NCI-H2171 treated with DMSO at 0.1 percent for 48 hours (cell line): Measurements from ENCODE around the gene NEO1.
"Not testable (repeated sequence)": the region's sequence is repeated elsewhere in the genome, so short reads cannot be mapped to it uniquely, and the experiment has no call there.

Experiments used
- DNase-seq: peaks from one replicate; lab custom pipeline; 2025; lab: John Stamatoyannopoulos, UW

NEO1 gene

DNA sequence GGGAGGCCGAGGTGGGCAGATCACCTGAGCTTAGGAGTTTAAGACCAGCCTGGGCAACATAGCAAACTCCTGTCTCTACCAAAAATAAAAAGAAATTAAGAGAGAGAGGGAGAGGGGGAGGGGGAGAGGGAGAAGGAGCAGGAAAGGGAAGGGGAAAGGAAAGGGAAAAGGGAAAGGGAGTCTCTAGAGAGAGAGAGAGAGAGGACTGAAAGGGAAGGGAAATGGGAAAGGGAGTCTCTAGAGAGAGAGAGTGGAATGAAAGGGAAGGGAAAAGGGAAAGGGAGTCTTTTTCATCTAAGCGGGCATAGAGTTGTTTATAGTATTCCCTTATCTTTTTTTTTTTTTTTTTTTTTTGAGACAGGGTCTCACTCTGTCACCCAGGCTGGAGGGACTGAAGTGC, 148.1 kb downstream of the NEO1 start:
- DNase-seq: no peak

DNA sequence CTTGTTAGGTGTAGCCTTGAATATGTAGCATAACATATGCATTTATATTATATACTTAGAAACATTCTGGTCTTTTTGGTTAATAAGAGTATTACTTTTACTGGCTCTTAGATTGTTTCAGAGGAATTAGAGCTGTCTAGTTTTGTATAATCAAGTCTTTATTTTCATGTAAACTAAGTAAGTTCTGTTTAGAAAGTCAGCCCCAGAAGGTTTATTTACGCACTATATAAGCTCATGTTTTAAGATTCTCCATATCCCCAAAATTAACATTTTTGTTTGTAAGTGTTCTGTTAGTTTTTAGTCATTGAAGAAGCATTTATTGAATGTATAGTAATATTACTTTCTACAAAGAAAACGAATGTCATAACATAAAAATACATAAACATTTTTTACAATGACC, 158.4 kb downstream of the NEO1 start:
- no peak for DNase-seq

DNA sequence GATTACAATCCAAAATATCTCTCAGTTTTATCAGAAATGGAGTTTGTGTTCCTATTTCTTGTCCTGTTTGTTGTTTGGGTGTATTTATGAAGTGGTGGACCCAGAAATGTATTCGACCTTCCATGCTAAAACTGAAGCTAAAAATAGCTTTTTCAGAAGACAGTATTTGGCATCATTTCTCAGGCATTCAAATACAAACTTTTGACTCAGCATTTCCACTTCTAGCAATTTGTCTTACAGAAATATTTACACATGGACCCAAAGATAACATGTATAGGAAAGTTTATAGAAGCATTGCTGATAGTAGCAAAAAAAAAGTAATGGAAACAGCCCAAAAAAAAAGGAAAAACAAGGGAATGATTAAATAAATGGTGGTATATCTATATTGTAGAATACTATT, 160.2 kb downstream of the NEO1 start:
- DNase-seq: no peak

DNA sequence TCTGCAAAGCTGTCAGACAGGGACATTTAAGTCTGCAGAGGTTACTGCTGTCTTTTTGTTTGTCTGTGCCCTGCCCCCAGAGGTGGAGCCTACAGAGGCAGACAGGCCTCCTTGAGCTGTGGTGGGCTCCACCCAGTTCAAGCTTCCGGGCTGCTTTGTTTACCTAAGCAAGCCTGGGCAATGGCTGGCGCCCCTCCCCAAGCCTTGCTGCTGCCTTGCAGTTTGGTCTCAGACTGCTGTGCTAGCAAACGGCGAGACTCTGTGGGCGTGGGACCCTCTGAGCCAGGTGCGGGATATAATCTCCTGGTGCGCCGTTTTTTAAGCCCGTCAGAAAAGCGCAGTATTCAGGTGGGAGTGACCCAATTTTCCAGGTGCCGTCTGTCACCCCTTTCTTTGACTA, 169.2 kb downstream of the NEO1 start:
- not testable (repeated sequence) for DNase-seq

DNA sequence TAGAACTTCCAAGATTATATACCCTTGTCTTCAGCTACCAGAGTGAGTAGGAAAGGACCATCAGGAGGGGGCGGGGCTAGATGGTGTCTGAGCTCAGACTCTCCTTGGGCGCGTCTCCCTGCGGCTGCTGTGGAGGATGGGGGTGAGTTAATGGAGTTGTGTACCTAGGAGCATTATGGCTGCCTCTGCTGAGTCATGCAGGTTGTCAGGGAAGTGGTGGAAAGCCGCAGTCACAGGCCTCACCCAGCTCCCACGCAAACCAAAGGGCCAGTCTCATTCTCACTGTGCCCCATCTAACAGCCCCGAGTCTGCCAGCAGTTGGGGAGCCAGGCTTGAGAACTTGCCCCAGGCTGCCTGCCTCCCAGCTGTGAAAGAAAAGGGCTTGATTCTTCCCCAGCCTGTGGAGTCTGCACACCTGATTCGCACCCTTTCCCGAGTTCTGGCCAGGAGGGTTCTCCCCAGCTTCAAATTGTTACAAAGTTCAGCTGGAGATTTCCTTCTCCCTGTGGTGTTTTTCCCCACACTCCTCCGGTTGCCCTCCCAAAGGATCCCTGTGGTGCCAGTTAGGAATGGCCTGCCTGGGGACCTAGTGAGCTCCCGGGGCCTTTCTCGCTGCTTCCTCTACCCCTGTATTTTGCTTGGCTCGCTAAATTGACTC, 173.2 kb downstream of the NEO1 start:
- DNase-seq: no peak

DNA sequence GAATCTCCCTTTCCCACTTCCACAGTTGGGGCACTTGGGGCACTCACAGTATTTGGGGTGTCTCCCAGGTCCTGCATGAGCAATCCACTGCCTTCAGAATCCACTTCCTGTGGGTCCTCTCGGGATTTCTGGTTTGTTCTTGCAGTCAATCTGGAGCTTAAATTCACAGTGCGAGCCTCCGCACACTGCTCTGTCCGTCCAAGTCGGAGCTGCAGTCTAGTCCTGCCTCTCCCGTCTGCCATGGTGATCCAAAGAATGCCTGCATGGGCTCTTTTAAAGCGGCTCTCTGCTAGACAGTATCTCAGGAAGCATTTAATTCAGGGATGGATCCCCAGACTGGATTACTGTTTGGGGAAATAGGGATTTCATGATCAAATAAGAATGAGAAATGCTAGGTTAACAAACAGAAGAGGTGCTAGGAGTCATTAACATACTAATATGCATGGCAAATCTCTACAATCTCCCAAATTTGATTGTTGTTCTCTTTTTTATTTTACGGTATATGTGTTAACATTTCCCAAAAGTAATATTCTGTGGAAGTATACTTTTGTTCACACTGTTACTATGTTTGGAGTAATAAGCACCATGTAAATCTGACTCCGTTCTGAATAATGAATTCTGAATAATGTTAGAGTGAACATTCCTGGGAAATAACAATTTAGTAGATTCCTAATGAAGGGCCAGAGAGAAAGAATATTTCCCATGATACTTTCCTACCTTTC, 174.0 kb downstream of the NEO1 start:
- no peak for DNase-seq

DNA sequence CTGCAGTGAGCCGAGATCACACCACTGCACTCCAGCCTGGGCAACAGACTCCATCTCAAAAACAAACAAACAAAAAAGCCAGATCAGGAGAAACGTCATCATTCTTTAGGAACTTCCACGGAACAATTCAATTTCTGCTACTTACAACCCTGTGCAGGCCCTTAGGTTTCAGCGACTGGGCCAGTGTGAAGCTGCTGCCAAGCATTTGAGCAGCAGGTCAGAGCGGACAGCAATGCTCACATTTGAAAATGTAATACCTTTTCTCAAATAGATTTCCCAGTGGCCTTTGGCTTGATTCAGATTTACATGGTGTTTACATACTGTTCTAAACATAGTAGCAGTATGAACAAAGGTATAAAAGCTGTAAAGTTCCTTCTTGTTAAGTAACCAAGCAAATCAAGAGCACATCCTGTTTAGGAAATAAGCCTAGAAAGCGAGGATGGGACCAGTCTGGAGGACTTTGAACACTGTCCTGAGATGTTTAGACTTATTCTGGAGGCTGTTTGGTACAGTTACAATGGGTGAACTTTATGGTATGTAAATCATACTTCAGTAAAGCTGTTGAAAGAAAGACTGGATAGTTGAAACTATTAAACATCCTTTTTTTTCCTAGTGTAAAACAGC, 175.3 kb downstream of the NEO1 start:
- no peak for DNase-seq

DNA sequence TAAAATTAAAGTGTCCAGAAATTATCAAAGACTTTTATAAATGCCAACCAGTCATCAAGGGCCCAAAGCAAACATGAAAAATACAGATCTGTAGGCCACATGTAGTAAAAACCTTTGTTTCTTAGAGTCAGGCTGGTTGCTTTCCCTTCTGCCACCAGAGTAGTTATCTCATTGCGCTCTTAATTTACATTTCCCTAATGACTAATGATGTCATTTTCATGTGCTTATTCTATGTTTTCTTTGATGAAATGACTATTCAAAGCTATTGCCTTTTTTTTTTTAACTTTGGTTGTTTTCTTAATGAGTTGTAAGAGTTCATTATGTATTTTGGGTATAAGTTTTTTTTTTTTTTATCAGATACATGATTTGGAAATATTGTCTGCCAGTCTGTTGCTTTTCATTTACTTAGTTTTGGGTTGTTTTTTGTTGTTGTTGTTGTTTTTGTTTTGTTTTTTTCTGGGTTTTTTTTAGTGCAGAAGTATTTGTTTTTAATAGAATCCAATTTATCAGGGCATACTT, 175.9 kb downstream of the NEO1 start:
- DNase-seq: no peak

DNA sequence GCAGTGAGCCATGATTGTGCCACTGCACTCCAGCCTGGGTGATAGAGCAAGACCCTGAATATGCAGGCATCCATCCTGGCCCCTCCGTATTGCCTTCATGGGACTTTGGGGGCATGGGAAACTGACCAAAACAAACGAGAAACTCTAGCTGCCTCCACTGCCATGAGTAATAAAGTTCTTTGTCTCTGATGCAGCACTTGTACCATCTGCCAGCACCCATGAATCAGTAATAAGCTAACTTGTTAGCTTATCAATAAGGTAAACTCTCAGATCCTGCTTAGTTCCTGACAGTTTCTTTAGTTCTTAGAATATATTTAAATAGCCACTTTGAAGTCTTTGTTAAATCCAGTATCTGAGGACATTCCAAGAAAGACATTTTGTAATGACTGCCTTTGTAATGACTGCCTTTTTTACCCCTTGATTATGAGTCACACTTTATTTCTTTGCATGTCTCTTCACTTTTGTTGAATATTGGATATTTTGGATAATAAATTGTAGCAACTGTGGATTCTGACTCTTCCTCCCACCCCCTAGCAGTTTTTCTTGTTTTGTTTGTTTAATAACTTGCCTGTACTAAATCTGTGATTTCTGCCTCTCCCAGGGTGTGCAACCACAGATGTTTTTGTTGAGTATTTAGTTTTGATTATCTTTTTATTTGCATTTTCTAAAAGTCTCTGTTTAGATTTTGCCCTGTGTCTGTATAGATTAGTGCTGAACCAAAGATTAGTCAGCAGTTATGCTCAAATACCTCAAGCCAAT, 179.6 kb downstream of the NEO1 start:
- DNase-seq: no peak

DNA sequence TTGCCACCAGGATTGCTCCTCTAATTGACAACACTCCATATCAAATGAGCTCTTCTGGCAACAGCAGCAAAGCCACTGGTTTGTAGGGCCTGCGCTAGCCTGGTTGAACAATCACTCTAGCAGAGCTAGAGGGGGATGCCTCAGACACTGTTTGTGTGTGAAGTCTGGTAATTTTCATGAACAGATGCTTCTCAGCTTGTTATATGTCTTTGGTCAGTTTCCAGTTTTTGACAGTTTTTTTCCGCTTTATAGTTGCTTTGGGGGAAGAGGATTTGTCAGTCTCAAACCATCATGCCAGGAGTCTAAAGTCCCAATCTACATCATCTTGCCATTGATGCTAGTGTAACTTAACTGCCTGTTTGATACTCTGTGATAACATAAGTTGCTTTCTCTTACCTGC, 180.5 kb downstream of the NEO1 start:
- DNase-seq: no peak

DNA sequence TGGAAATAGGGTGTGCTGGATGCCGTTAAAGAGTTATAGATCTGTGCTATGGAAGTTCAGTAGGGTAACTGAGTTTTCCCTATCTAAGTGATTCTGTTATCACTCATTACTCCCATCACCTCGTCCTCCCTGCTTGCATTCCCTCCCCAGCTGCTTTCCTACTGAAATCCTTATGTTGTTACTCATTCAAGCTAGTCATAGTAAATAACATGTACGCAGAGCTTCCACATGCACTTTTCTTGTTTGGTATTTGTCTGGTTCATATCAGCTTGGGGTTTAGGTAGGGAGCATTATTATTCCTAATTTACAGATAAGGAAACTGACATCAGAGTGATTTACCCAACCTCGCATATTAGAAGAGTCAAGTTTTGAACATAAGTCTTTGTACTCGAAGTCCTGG, 181.4 kb downstream of the NEO1 start:
- DNase-seq: no peak

DNA sequence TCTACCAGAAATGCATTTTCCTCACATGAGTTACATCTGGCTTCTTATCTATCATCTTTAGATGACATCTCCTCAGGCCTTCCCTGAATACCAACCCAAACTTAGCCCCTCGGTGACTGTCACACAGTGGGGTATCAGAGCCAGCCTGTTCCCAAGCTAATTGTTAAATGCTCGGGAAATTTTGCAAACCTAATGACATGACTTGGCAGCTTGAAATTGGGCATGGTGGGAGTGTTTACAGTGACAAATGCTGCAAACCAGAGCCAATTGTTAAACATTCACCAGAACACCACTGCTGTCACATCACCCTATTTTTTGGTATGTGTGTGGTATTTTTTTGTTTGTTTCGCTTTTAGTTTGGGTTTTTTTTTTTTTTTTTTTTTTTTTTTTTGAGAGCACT, 185.6 kb downstream of the NEO1 start:
- DNase-seq: peak; percentile 37

DNA sequence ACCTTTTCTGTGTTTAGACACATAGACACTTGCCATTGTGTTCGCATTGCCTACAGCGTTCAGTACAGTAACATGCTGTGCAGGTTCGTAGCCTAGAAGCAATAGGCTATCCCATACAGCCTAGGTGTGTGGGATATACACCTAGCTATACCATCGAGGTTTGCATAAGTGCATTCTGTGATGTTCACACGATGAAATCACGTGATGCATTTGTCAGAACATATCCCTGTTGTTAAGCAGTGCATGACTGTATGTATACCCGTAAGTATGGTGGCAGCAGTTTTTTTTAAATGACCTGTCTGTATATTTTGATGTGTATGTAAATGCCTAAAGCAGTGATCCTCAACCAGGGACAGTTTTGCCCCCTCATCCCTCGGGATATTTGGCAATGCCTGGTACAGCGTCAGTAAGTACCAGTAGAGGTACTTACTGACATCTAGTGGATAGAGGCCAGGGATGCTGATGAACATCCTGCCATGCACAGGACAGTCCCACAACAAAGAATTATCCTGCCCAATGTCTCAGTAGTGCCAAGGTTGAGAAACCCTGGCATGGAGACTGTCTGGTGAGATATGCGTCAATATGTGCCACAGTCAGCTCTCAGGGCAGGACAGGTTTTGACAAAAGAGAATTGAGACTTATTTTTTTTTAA, 187.4 kb downstream of the NEO1 start:
- peak; percentile 15 for DNase-seq

DNA sequence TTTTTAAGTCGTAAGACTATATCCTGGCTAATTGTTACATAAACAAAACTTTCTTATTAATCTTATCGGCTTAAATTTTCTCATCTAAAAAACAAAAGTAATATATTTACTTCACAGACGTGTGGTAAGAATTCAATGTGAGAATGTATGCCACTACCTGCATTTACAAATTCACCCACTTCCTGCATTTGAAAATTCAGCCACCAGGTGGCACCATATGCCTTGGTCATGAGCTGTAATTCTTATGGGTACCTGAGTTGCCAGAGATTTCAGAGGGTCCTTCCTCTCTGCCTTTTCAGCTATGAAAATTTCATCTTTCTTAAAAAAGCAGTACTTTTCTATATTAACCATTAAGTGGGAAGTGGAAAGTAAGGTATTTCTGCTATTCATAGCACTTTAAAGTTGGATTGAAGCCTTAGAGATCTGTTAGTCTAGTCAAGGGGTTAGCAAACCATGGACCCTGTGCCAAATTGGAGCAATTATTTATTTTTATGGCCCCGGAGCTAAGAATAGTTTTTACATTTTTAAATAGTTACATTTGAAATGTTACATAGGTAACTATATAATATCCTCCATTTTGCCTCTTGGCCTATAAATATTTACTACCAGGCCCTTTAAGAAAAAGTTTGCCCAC, 188.7 kb downstream of the NEO1 start:
- DNase-seq: peak; percentile 63

DNA sequence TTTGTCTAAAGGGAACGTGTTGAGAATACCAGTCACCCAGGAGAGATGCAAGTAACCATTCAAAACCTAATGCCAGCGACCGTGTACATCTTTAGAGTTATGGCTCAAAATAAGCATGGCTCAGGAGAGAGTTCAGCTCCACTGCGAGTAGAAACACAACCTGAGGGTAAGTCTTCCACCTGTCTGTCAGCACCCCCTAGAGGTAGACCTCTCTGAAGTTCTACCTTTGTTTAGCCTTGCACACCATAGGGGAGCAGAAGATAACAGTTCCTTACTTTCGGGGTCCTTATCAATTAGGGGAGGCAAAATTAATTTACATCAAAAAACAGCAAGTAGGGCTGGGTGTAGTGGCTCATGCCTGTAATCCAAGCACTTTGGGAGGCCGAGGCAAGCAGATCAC, 192.1 kb downstream of the NEO1 start:
- peak; percentile 21 for DNase-seq

DNA sequence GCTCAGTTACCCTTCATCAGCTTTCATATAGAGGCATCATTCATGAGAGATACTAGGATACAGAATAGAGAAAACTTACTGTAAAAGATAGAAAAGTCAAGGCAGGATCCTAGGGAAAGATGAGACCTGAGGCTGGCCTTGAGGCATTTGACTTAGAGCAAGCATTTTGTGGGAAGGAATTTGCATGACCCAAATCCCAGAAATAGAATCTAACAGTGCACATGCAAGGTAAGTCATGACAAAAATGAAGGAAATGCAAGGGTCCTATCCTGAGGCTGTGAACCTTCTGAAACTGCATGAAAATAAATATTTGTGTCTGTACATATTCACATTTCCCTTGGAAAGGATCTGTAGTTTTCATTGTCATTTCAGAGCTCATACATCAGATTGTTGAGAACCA, 194.2 kb downstream of the NEO1 start:
- DNase-seq: no peak

DNA sequence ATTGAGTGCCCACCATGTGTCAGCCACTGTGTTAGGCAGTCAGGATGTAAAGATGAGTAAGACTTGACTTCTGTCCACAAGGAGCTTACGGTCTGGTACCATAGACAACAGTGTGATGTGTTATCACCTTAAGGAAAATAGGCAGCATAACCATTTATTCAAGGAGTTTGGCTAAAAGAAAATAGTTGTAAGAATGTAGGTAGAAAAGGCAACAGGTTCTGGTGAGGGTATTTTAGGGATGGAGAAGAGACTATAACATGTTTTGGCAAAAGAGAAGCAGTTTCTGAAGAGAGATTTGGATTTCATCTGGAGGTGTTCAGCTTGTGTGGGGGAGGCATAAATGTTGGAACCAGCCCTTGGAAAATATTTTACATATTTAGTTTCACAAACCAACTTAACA, 194.6 kb downstream of the NEO1 start:
- no peak for DNase-seq

DNA sequence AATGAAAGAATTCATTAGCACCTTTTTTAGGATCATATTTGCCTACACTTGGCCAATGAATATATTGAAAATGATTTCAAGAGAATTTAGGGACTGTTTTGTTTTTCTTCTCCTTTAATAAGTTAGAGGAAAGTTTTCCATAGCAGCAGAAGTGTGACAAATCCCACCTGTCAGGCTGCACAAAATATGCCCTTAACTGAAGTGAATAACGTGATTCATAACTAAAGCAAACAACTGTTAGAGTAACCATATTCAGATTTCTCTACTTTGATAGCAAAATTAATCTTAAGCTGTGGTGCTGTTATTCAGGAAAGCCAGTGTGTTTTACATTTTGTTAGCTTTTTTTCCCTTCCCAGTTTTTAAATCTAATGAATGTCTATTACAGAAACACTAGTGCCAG, 195.1 kb downstream of the NEO1 start:
- no peak for DNase-seq

DNA sequence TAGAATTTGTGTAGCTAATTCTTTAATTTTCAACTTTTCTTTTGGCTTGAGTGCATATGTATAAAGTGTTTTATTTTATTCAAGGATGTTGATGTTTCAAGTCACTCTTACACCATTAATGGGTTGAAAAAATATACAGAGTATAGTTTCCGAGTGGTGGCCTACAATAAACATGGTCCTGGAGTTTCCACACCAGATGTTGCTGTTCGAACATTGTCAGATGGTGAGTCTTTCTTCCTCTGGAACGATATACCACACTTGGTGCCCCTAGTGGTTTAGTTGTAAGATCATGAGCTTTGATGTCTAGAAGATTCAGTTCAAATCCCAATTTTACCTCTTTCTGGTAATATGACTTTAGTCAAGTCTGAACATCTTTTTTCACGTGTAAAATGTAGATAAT, 197.2 kb downstream of the NEO1 start:
- DNase-seq: peak; percentile 2

DNA sequence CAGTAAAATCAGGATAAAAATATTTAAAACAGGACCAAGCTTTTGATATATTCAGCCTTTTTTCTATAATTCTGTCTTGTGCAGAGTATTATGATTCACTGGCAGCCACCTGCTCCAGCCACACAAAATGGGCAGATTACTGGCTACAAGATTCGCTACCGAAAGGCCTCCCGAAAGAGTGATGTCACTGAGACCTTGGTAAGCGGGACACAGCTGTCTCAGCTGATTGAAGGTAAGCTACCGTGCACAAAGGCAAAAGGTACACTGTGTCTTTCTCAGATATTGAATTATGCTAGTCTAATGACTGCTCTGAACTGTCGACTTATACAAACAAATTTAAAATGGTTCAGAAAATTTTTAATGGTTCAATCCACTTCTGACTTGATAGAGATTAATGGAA, 202.3 kb downstream of the NEO1 start:
- DNase-seq: no peak

DNA sequence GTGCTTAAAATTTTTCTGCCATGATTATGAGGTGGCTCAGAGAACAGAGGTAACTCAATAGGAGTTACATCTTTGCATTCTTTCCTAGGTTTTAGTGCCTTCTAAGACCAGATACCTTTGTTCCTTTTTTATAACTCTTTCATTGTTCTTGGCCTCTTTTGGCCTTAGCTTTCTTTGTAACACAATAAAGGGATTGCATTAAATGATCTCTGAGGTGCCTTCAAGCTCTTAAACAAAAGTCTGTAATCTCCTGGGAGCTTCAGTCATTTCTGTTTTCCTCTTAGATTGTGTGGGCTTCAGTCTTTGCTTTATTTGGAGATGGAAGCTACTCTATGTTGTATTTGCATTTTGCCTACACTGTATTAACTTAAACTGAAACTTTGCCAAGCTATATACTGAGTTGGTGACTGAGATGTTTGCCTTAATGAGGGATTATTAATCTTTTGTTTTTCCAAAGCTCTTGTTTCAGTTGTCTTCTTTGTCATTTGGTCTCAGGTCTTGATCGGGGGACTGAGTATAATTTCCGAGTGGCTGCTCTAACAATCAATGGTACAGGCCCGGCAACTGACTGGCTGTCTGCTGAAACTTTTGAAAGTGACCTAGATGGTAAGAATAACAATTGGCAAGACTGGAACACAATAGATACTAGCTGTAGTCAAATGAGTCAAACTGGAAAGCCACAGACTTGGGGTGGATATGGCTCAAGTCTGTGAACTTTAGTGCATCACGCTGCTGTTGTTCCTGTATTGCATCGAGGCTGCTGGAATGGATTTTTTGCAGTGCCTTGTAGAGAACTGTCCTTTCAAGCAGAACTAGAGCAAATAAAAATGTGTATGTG, 206.2 kb downstream of the NEO1 start:
- no peak for DNase-seq
